Lower lobe of right lung (tissue), 2 donors: Measurements from ENCODE around the gene NUCB2. TPM values are rescaled to one million over a fixed set of nuclear protein-coding genes. Genes with fewer than 3 reads are reported as not detected.

Experiments
- ATAC-seq, 2 donors: fragments of 200-7000 bp; cut with Tn5 transposase; one replicate each; pipeline ENCODE4 v1.9.1; 2020 to 2022; ENCODE audit warnings: mild to moderate bottlenecking in 2 of 2, moderate library complexity in 2 of 2
- DNase-seq: peaks from one replicate; pipeline ENCODE4 v3.0.0-alpha.2; 2020
- H3K27ac ChIP-seq: fragments of 200-600 bp; one replicate; pipeline ENCODE4 v1.8.0; 2022
- H3K27me3 ChIP-seq: fragments of 200-600 bp; one replicate; pipeline ENCODE4 v1.8.0; 2022; ENCODE audit warnings: low read depth
- H3K36me3 ChIP-seq: fragments of 200-600 bp; one replicate; pipeline ENCODE4 v1.8.0; 2022; ENCODE audit warnings: mild to moderate bottlenecking
- H3K4me1 ChIP-seq: fragments of 200-600 bp; one replicate; pipeline ENCODE4 v1.8.0; 2022
- H3K4me3 ChIP-seq: fragments of 200-600 bp; one replicate; pipeline ENCODE4 v1.8.0; 2022; ENCODE audit warnings: mild to moderate bottlenecking
- H3K9me3 ChIP-seq: fragments of 200-600 bp; one replicate; pipeline ENCODE4 v1.8.0; 2022
- intact Hi-C: fragments of 100-400 bp; cut with DNase I; formaldehyde crosslinking; loops from one replicate; pipeline ENCODE4 v1.11.0; 2022
- total RNA-seq: library from RNA; stranded (reverse); fragmentation: NEBNext Ultra II Directional; extraction: Animal tissue kit (Norgen Biotek cat#: 25700); gene quantifications from one replicate; pipeline ENCODE4 v1.2.1, GENCODE V29; 2021
- TF ChIP-seq, protein P1 (sequence below): fragments of 200-600 bp; IDR thresholded peaks from one replicate; pipeline ENCODE4 v1.8.0; 2022; ENCODE audit warnings: antibody characterized with exemption, mild to moderate bottlenecking
- donor health status: DM: no; HTN: yes; CAD: no; lungs with severe emphysema.

The NUCB2 gene
- total RNA-seq, 1 donor from 2014 or later = 82.7 TPM

DNA sequence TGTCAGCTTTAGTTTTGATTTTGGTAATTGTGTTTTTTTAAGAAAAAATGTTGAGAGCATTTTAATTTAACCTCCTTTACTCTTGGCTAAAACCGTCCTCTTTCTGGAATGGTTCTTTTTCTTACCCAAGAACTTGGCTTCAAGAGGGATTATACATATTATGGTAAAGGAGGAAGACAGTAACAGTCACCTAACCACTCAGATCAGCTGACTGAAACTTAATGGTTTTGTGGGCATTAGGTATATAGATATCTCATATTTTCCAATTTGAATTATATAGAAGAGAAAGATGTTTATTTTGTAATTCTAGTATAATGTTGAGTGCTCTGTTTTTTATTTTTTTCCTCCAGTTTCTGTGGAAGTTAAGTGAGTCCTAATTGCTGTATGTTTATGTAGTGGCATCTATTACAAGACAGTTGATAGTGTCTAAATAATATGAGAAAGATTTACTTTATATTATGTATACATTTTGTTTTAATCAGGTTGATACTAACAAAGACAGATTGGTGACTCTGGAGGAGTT is 38.4 kb downstream of the NUCB2 start:
- ATAC-seq = no peak
- DNase-seq = no peak
- H3K4me1 ChIP-seq = no peaks in the 10 kb centered on the region
- no peak overlapping the region for H3K27ac ChIP-seq
- no peak overlapping the region for H3K4me3 ChIP-seq
- H3K9me3 ChIP-seq = no peaks in the 10 kb centered on the region
- TF ChIP-seq, protein P1, sequence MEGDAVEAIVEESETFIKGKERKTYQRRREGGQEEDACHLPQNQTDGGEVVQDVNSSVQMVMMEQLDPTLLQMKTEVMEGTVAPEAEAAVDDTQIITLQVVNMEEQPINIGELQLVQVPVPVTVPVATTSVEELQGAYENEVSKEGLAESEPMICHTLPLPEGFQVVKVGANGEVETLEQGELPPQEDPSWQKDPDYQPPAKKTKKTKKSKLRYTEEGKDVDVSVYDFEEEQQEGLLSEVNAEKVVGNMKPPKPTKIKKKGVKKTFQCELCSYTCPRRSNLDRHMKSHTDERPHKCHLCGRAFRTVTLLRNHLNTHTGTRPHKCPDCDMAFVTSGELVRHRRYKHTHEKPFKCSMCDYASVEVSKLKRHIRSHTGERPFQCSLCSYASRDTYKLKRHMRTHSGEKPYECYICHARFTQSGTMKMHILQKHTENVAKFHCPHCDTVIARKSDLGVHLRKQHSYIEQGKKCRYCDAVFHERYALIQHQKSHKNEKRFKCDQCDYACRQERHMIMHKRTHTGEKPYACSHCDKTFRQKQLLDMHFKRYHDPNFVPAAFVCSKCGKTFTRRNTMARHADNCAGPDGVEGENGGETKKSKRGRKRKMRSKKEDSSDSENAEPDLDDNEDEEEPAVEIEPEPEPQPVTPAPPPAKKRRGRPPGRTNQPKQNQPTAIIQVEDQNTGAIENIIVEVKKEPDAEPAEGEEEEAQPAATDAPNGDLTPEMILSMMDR = no peak
- intact Hi-C loops = no loop called here
- no peaks in the 10 kb centered on the region for H3K27me3 ChIP-seq
- H3K36me3 ChIP-seq = peaks cover 81% of the 10 kb centered on the region

DNA sequence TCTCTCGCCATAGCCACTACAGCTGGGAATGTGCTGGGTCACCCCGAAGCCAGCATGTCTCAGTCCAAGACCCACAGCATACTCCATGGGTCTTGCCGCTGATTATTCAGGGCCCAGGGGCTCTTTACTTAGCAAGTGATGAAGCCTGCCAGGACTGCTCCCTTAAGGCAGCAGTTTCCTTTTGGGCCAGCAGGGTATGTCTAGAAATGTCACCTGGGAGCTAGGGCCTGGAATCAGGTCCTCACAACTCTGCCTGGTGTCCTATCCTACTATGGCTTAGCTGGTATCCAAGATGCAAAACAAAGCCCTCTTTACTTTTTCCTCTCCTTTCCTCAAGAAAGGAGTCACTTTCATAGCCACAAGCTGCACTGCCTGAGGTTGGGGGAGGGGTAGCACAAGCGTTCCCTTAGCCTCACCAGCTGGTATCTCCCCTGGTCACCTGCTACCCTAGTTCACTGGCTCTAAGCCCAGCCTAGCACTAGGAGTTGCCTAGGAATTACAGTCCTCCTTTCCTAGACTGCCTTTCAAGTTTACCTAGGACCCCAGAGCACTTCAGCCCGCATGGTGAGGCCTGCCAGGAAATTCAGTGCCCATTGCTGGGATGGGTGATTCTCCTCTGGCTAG is 52.4 kb downstream of the NUCB2 start:
- Histone ChIP-seq H3K9me3 (no peaks in the 10 kb centered on the region), H3K4me1 (no peaks in the 10 kb centered on the region), H3K4me3 (no peak overlapping the region), H3K27ac (no peak overlapping the region), H3K36me3 (peaks cover 55% of the 10 kb centered on the region), H3K27me3 (no peaks in the 10 kb centered on the region)
- no peak for ATAC-seq
- DNase-seq = no peak
- intact Hi-C loops = no loop called here
- TF ChIP-seq, protein P1 = no peak

DNA sequence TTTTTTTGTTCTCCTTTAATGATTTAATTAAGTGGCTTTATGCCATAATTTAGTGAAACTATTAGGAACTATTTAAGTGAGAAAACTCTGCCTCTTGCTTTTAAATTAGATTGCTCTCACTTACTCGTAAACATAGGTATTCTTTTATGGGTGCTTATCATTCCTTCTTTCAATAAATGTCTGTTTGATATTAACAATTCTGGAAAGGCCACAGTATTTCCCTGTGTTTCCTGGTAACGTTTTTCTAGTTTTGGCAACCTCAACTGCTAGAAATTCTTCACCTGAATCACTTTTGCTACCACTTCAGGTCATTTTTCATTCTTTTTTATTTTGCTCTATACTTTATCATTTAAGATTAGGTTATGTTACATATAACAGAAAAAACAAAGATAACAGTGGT is 55.1 kb downstream of the NUCB2 start:
- DNase-seq (no peak), ATAC-seq (no peak)
- no peak overlapping the region for H3K27ac ChIP-seq
- no peaks in the 10 kb centered on the region for H3K9me3 ChIP-seq
- H3K36me3 ChIP-seq = peaks cover 58% of the 10 kb centered on the region
- TF ChIP-seq, protein P1 = no peak
- H3K4me3 ChIP-seq = no peak overlapping the region
- intact Hi-C loops = no loop called here
- H3K4me1 ChIP-seq = no peaks in the 10 kb centered on the region
- H3K27me3 ChIP-seq = no peaks in the 10 kb centered on the region

DNA sequence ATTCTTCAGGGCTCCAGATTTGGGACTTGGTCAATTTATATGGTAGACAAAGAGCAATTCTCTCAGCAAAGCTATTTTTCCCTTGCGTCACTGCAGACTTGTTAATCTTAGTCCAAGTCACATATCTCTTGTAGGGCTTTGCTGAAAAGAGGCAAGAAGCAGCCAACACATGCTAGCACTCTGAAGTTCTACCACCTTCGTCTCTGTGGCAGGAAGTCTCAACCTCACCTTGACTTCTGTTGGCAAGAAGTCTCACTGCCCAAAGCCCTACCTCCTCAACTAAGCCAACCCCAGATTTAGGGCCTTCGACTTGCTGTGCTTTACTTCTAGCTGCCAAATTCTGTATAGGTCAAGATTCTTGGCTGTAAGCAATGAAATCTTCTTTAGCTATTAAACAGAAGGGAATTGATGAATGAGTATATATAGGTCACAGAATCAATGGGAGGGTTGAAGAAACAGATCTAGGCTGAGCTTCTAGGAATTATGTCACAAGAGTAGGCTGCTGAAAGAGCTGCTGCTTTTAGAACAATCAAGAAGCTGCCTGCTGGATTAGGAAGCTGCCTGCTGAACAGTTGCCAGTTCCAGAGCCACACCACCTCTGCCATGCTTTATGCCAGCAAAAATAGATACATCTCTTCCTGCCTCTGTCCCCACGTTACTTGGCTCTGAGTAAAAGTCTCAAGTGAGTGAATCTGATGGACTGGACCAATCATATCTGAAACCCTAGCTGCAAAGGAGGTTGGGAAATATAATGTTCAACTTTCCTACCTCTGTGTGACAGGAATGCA is 57.5 kb downstream of the NUCB2 start:
- TF ChIP-seq, protein P1 = no peak
- no peaks in the 10 kb centered on the region for H3K4me1 ChIP-seq

DNA sequence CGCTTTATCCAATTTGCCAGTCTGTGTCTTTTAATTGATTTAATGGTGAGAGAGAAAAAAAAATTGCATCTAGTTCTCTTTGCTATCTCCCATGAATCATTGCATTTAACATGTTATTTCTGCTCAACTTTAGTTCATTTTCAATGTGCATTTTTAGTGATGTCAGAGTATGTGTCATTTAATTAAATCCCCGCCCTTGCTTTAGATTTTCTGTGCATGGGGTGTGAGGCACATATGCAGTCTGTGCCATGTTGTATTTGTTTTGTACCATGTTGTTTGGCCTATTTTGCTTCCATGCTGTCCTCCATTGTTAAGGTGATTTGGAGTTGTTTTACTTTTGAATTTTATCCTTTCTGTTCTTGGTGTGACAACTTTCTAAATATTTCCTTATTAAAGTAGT is 66.7 kb downstream of the NUCB2 start:
- no peaks in the 10 kb centered on the region for H3K9me3 ChIP-seq
- intact Hi-C loops = no loop called here

More for the DNA sequence above, 57.5 kb downstream of the NUCB2 start:
- Histone ChIP-seq H3K27ac (no peak overlapping the region), H3K9me3 (no peaks in the 10 kb centered on the region), H3K27me3 (no peaks in the 10 kb centered on the region), H3K4me3 (no peak overlapping the region), H3K36me3 (peaks cover 51% of the 10 kb centered on the region)
- no peak for ATAC-seq
- no peak for DNase-seq
- intact Hi-C loops = no loop called here

More for the DNA sequence above, 66.7 kb downstream of the NUCB2 start:
- DNase-seq = no peak
- no peak overlapping the region for H3K4me3 ChIP-seq
- no peaks in the 10 kb centered on the region for H3K4me1 ChIP-seq
- H3K36me3 ChIP-seq = no peaks in the 10 kb centered on the region
- H3K27ac ChIP-seq = no peak overlapping the region
- H3K27me3 ChIP-seq = no peaks in the 10 kb centered on the region
- TF ChIP-seq, protein P1 = no peak
- no peak for ATAC-seq
